GM12878 (cell line): Measurements from ENCODE around the gene PQBP1. TPM values are rescaled to one million over a fixed set of nuclear protein-coding genes. Genes with fewer than 3 reads are reported as not detected.

Experiments
- ATF3 ChIP-seq: IDR thresholded peaks from 2 replicates; pipeline ENCODE4 v1.6.1; 2011; ENCODE audit warnings: low read depth, mild to moderate bottlenecking, low read length, moderate library complexity, borderline replicate concordance; ENCODE audit errors: extremely low read depth
- CBFB ChIP-seq: IDR thresholded peaks from 2 replicates; pipeline ENCODE4 v1.6.1; 2016; ENCODE audit warnings: antibody characterized with exemption, low read depth
- DPF2 ChIP-seq: fragments of 450-650 bp; IDR thresholded peaks from 2 replicates; pipeline ENCODE4 v1.6.1; 2017; ENCODE audit warnings: mild to moderate bottlenecking
- ESRRA ChIP-seq: IDR thresholded peaks from 2 replicates; pipeline ENCODE4 v1.6.1; 2012; ENCODE audit warnings: mild to moderate bottlenecking, low read length, improper control_type of control experiment
- HDAC6 ChIP-seq: fragments of 200-600 bp; sonication (generic); IDR thresholded peaks from one replicate; pipeline ENCODE4 v1.8.0; 2017; ENCODE audit warnings: antibody characterized with exemption; ENCODE audit not compliant: unreplicated experiment
- IKZF1 ChIP-seq: fragments of 450-650 bp; conservative IDR thresholded peaks from 2 replicates; pipeline ENCODE4 v1.6.1; 2017; ENCODE audit warnings: antibody characterized with exemption, mild to moderate bottlenecking
- IRF5 ChIP-seq: fragments of 450-650 bp; IDR thresholded peaks from 2 replicates; pipeline ENCODE4 v1.6.1; 2017; ENCODE audit warnings: borderline replicate concordance
- JUND ChIP-seq: IDR thresholded peaks from 2 replicates; pipeline ENCODE4 v1.6.1; 2012; ENCODE audit warnings: low read depth, mild to moderate bottlenecking, low read length, improper control_type of control experiment, moderate library complexity
- MTA2 ChIP-seq: fragments of 450-650 bp; IDR thresholded peaks from 2 replicates; pipeline ENCODE4 v1.6.1; 2016; ENCODE audit warnings: low read depth, mild to moderate bottlenecking, moderate library complexity
- MYB ChIP-seq: fragments of 150-350 bp; IDR thresholded peaks from 2 replicates; pipeline ENCODE4 v1.6.1; 2014; ENCODE audit warnings: mild to moderate bottlenecking, low read depth, low read length, borderline replicate concordance
- PAX8 ChIP-seq: fragments of 450-650 bp; IDR thresholded peaks from 2 replicates; pipeline ENCODE4 v1.6.1; 2017; ENCODE audit warnings: mild to moderate bottlenecking, moderate library complexity
- PML ChIP-seq: IDR thresholded peaks from 2 replicates; pipeline ENCODE4 v1.6.1; 2012; ENCODE audit warnings: low read length, inconsistent platforms
- POLR2AphosphoS5 ChIP-seq: IDR thresholded peaks from 2 replicates; pipeline ENCODE4 v1.6.1; 2011; ENCODE audit warnings: mild to moderate bottlenecking, low read length, inconsistent platforms
- SPI1 ChIP-seq: IDR thresholded peaks from 2 replicates; pipeline ENCODE4 v1.6.1; 2011; ENCODE audit warnings: low read depth, mild to moderate bottlenecking, low read length, moderate library complexity, borderline replicate concordance; ENCODE audit not compliant: insufficient read depth
- SREBF2 ChIP-seq: IDR thresholded peaks from 2 replicates; pipeline ENCODE4 v1.6.1; 2012; ENCODE audit warnings: mild to moderate bottlenecking, low read length
- SRF ChIP-seq, 2 experiments: IDR thresholded peaks; 2 replicates each; pipeline ENCODE4 v1.6.1; 2011; ENCODE audit warnings: low read depth in 2 of 2, low read length in 2 of 2, mild to moderate bottlenecking in 1 of 2, moderate library complexity in 1 of 2
- STAT3 ChIP-seq: IDR thresholded peaks from 2 replicates; pipeline ENCODE4 v1.6.1; 2011; ENCODE audit warnings: low read depth, low read length, improper control_type of control experiment
- SUZ12 ChIP-seq: fragments of 200-600 bp; sonication (generic); IDR thresholded peaks from one replicate; pipeline ENCODE4 v1.6.1; 2018; ENCODE audit warnings: antibody characterized with exemption, mild to moderate bottlenecking; ENCODE audit not compliant: unreplicated experiment
- TCF12 ChIP-seq: IDR thresholded peaks from 2 replicates; pipeline ENCODE4 v1.6.1; 2011; ENCODE audit warnings: low read depth, mild to moderate bottlenecking, low read length
- USF1 ChIP-seq: IDR thresholded peaks from 2 replicates; pipeline ENCODE4 v1.6.1; 2011; ENCODE audit warnings: borderline replicate concordance, low read depth, mild to moderate bottlenecking, moderate library complexity, mixed read lengths, low read length; ENCODE audit not compliant: insufficient read depth; ENCODE audit errors: extremely low read length
- WRNIP1 ChIP-seq: IDR thresholded peaks from 2 replicates; pipeline ENCODE4 v1.6.1; 2011; ENCODE audit warnings: low read depth, low read length, improper control_type of control experiment, borderline replicate concordance
- YBX1 ChIP-seq: fragments of 450-650 bp; IDR thresholded peaks from 2 replicates; pipeline ENCODE4 v1.6.1; 2016; ENCODE audit warnings: antibody characterized with exemption
- ZBTB4 ChIP-seq: fragments of 450-650 bp; formaldehyde crosslinking; IDR thresholded peaks from 2 replicates; pipeline ENCODE4 v1.4.0; 2022; ENCODE audit warnings: mild to moderate bottlenecking, moderate library complexity
- ZZZ3 ChIP-seq: IDR thresholded peaks from 2 replicates; pipeline ENCODE4 v1.6.1; 2011; ENCODE audit warnings: low read depth; ENCODE audit not compliant: control insufficient read depth, insufficient read length
- polyA plus RNA-seq, 11 experiments: library from polyadenylated mRNA; depleted of rRNA in 4 of 11; unstranded in 6 of 11; stranded (reverse) in 5 of 11; fragments of >200 nt; fragmentation: Nextera tagmentation in 4 of 11; fragmentation: Illumina TruSeq in 1 of 11; extraction: Ambion mirVana in 4 of 11; extraction: Trizol in 1 of 11; gene quantifications; 1 replicate in 1 of 11; 2 replicates in 10 of 11; pipeline versions ENCODE4 v1.2.1 to v1.2.3, GENCODE V29; 2011 to 2016; ENCODE audit warnings: inconsistent platforms in 2 of 11, missing spikeins in 2 of 11, low read depth in 1 of 11
- total RNA-seq, 4 experiments: library from RNA; depleted of rRNA in 3 of 4; stranded (reverse); fragments of >200 nt in 3 of 4; fragmentation: Illumina TruSeq in 1 of 4; extraction: Trizol in 1 of 4; gene quantifications; 2 replicates each; pipeline versions ENCODE4 v1.2.1 to v1.2.3, GENCODE V29; 2013 to 2021

Gene PQBP1
- total and polyA plus RNA-seq, 10 of the 15 experiments (the other 5 are each of a cell fraction or from before 2014, with no cell fraction given) = 12.5 to 74.8 (median 68.5) TPM

GRCh38 chrX:48917139-48918001 is 19.6 kb downstream of the PQBP1 start (continued):
- TF ChIP-seq ATF3 (no peak), HDAC6 (no peak), ESRRA (no peak), POLR2AphosphoS5 (peak; percentile 48), SREBF2 (no peak), IRF5 (no peak), DPF2 (peak; percentile 27; the same call in 1 of the 2 replicates), IKZF1 (peak; percentile 71), WRNIP1 (no peak), PAX8 (no peak), PML (no peak), MYB (peak; percentile 88; the same call in 1 of the 2 replicates), SPI1 (no peak), MTA2 (no peak), YBX1 (no peak), STAT3 (no peak), ZBTB4 (CRISPR knock-in tag) (no peak), TCF12 (no peak), SUZ12 (no peak), SRF (IDR thresholded peaks at IDR 0.05; ENCODE audit: low read depth in 2 of 2, low read length in 2 of 2) (0 out of 4 replicates have a peak, but pooled peaks of 1 of the 2 experiments have one; percentile 15), USF1 (no peak), ZZZ3 (no peak), JUND (no peak), CBFB (no peak)
